GM18505 (cell line): ENCODE results near the gene GPR22.

Experiments
- ATAC-seq: cut with Tn5 transposase; IDR thresholded peaks from one replicate; pipeline ENCODE4 v1.9.1; 2021; ENCODE audit not compliant: unreplicated experiment
- POLR2A ChIP-seq: IDR thresholded peaks from 4 replicates; pipeline ENCODE4 v1.6.1; 2011; ENCODE audit warnings: borderline replicate concordance; ENCODE audit not compliant: insufficient read depth, insufficient read length; ENCODE audit errors: extremely low read depth

GPR22 gene

GRCh38 chr7:107461938-107462533 lies 7.8 kb upstream of the GPR22 start:
- ATAC-seq: no peak
- no peak for TF ChIP-seq POLR2A

- no peak for ATAC-seq
- TF ChIP-seq POLR2A: no peak
These were observed 6.4 kb upstream of the GPR22 start for GRCh38 chr7:107463139-107464078.

- no peak for ATAC-seq
- TF ChIP-seq POLR2A: no peak
These were observed 5.1 kb upstream of the GPR22 start for GRCh38 chr7:107464666-107465226.

- ATAC-seq: no peak
- no peak for TF ChIP-seq POLR2A
These were observed 1.9 kb upstream of the GPR22 start for GRCh38 chr7:107467972-107468371.

GRCh38 chr7:107468824-107469223 lies 1.0 kb upstream of the GPR22 start:
- no peak for ATAC-seq
- TF ChIP-seq POLR2A: no peak

GRCh38 chr7:107471292-107472070 lies 1.6 kb downstream of the GPR22 start:
- no peak for TF ChIP-seq POLR2A
- no peak for ATAC-seq

- TF ChIP-seq POLR2A: no peak
- no peak for ATAC-seq
These were observed 2.3 kb downstream of the GPR22 start for GRCh38 chr7:107472116-107472515.

- TF ChIP-seq POLR2A: no peak
- no peak for ATAC-seq
These were observed 4.3 kb downstream of the GPR22 start for GRCh38 chr7:107474104-107474521.

GRCh38 chr7:107479303-107479702 lies 9.4 kb downstream of the GPR22 start:
- ATAC-seq: no peak
- no peak for TF ChIP-seq POLR2A

- no peak for ATAC-seq
- no peak for TF ChIP-seq POLR2A
These were observed 11.1 kb downstream of the GPR22 start for GRCh38 chr7:107480932-107481331.

GRCh38 chr7:107482571-107482970 lies 12.7 kb downstream of the GPR22 start:
- ATAC-seq: no peak
- no peak for TF ChIP-seq POLR2A

GRCh38 chr7:107486041-107486440 lies 16.2 kb downstream of the GPR22 start:
- no peak for ATAC-seq
- no peak for TF ChIP-seq POLR2A

GRCh38 chr7:107492875-107493274 lies 23.0 kb downstream of the GPR22 start:
- ATAC-seq: no peak
- TF ChIP-seq POLR2A: no peak
